ENCODE results near the gene SNCG.

GRCh38 chr10:86944471-86944870, 13.9 kb upstream of the SNCG start:
- TF ChIP-seq CTCF (IDR thresholded peaks at IDR 0.05) (no peak), JUN (CRISPR knock-in tag; IDR thresholded peaks at IDR 0.05) (no peak), ZNF281 (CRISPR knock-in tag; IDR thresholded peaks at IDR 0.05) (no peak)

Data from WTC11 (cell line).